Activated T-cell treated with anti-CD3 and anti-CD28 coated beads for 48 hours (primary cell): Measurements from ENCODE around the gene MSL3B.

Experiments used
- DNase-seq: peaks from one replicate; pipeline ENCODE4 v3.0.0-alpha.2; 2020; ENCODE audit warnings: low read depth

MSL3B gene

DNA sequence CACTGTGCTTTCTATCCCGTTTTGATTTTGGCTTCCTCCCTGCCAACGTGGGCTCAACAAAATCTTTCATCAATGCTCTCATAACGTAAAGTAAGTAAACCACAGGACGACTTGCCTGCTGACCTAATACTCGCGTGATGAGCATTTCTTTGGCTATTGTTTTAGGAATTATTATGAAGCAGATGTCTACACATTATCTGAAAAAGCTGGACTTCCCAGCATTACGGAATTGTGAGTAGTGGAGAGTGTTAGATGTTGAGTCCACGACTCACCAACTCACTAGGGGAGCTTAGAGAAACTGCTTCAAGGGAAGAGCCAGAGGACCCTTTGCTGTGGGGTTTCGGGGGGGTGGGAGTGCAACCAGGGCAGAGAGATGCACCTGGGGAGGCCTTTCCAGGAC is 35.8 kb downstream of the MSL3B start:
- no peak for DNase-seq

GRCh38 chr2:233831861-233832260 is 36.3 kb downstream of the MSL3B start:
- DNase-seq = no peak

- DNase-seq = no peak
These were observed 37.0 kb downstream of the MSL3B start for GRCh38 chr2:233831011-233831721.

DNA sequence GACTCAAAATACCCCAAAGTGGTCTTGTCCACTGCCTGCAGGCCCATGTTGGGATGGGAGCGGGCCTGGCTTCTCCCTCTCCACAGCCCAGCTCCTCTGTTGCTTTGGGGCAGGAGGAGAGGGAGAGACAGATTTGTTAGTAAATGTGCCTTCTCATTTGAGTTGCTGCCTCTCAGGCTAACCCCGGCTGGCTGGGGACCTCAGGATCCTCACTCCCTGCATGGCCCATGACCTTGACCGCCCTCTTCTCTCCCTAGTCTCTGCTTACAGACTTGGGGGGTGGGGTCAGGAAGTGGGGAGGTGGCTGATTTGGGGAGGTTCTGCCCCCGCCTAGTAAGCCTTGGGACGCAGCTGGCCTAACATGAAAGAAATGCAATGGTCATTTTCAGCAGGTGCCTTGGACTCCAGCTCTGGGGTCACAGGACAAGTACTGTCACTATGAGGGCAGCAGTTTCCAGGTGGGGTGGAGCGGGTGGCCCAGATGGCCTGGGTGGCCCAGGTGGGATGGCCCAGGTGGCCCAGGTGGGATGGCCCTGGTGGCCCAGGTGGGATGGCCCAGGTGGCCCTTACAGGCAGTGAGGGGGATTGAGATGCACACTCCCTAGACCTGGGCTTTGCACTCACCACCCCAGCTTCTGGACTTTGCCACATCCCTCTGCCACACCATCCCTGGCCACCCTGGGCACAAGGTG is 37.9 kb downstream of the MSL3B start:
- DNase-seq = no peak

DNA sequence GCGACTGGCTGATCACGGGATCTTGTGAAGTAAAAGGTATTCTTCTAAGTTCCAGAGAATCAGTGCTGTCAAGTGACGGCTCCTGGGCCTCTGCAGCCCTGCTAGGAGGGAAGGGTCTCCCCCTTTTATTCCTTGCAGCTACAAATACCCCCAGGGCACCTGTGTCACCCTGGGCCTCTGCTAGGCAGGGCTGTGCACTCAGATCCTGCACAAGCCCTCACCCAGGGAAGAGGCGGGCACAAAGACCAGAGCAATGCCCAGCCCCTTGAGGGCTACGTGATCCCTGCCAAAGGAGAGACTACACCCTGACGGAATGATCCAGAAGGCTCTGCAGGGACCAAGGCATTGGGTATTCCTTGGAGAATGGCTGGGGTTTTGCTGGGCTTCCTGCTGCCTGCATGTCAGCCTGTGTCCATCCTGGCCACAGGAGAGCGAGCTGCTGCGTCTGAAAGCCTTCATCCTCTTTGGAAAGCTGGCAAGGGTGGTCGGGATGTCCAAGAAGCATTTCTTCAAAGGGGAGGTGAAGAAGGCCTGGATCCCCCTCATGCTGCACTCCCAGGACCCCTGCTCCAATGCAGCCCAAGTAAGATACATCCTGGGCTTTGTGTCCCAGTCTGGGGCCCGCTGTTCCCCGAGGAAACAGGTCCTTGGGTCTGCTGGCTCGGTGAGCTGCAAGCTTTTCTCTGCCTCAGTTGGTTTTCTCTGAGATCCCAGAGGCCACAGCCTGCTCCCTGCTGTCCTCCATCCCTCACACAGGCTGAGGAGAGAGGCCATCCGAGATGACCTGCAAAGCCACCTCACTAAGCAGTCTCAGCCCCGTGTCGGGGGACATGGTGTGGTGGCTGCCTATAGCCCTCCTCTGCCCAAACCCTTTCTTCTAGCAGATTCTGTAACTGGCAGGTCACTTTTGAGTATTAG is 38.7 kb downstream of the MSL3B start:
- no peak for DNase-seq

DNA sequence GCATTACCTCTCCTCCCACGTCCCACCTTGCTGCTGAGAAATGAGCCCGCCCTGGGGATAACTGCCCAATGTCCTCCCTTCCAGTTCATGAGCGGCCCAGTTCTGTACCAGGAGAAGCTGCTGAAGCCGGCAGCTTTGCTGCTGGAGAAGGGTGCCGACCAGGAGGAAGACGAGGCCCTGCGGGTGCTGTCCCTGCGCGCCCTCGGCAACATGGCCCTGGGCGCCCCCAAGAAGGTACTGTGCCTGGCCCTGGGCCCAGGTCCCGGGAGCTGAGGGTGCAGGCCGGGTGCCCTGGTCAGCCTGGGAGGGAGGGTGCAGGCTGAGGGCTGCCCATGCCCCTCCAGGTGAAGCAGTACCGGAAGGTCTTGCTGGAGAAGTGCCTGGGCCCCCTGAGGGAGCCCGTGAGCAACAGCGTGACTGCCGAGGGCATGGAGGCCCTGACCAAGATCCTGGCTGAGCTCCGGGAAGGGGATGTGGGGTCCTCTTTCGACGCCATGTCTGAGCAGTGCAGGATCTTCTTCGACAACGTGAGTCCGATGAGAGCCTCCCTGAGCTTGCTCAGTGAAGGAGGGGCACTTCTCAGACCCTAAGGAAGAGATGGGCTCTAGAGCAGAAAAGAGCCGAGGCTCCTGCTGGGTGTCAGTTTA is 39.5 kb downstream of the MSL3B start:
- no peak for DNase-seq

- no peak for DNase-seq
These were observed 43.8 kb downstream of the MSL3B start for GRCh38 chr2:233824373-233824772.

DNA sequence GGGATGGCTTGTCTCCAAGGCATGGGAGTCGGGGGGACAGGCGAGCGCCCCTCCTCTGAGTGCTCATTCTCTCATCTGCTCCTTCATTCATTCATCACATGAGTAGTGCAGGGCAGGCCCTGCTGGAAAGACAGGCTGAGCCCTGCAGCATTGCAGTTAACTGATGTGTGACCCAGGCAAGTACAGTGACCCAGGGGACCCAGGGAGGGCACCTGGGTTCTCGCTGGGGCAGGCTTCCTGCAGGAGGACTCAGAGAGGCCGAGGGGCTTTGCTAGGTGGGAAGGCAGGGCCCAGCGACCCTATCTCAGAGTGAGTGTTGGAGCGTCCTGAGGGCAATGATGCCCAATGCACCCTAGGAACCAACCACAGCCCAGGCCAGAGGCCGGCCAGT is 44.5 kb downstream of the MSL3B start:
- DNase-seq = no peak

DNA sequence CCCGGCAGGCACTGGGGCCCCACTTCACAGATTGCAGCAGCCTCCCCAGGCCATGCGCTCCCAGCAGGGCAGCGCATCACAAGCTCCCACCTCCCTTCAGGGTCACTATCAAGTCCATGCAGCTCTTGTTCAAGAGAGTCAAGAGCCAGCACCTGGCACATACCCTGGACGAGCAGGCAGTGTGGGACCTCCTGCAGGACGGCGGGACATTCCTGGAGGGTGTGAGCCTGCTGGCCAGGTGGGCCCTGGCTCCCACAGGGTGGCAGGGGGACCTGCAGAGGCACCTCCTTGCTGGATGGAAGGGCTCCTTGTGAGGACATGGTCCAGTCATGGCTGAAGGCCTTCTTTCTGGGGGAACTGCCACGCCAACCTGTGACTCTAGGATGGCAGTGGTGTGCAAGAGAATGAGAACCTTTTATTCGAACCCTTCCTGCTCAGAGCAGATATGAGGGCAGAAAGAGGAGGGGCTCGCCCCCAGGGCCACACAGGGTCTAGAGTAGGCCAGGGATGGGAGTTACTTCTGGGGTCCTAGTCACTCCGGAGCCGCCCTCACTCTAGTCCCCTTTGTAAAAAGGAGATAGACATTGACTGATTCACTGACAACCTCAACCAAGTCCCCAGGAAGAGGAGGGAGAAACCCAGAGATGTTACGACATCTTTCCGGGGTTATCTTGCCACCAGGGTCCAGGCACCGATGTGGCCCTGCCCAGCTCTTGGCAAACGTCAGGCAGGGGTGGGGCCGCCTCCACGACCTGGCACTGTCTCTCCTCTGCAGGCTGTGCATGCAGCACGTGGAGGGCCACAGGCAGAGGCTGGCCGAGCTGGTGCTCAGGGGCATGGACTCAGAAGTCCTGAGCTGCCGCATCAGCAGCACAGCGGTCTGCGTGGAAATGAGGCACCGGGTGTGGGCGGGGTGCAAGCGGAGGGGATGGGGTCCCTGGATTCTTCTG is 45.1 kb downstream of the MSL3B start:
- DNase-seq = no peak

DNA sequence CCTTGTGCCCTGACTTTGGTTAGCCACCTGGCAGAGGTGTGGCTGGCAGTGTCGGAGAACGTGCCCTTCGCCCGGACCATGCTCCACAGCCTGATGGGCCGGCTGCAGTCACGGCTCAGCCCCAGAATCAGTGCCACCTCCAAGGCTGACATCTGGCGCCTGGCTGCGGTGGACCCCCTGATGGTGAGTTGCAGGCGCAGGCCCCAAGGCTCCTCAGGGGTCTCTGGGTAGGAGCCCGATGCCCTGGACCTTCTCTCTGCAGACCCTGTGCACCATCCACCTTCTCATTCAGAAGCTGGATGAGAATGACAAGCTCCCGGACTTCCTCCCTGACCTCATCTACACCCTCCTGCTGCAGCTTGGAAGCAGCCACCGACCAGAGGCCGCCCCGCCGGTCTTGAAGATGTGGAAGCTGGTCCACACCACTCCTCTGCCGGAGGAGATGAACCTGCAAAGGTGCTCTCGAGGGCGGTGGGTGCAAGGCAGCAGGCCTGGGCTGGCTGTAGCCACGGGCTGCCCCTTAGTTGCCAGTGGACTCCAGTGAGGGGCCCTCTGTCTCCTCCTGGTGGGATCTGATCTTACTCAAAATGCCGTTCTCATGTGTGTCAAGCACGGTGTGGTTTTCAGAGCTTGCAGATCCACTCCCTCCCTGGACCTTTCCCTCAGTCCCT is 46.0 kb downstream of the MSL3B start:
- no peak for DNase-seq

GRCh38 chr2:233821709-233822100 is 46.5 kb downstream of the MSL3B start:
- DNase-seq = no peak

DNA sequence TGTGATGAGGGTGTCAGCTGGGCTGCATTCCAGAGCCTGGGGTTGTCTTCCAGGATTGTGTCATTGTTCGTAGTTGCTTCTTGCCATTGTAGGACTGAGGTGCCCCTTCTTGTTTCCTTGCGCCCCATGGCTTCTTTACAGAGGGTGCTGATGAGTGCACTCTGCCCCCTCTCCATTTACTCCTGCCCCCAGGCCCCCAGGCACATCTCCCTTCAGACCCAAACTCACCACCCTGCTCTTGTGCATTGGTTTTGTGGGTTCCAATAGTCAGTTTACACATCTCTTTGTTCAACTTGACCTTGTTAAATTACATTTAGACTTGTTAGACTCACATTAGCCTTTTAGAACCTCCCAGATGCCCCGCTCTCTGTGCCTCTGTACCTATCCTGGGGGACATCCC is 47.0 kb downstream of the MSL3B start:
- DNase-seq = no peak

DNA sequence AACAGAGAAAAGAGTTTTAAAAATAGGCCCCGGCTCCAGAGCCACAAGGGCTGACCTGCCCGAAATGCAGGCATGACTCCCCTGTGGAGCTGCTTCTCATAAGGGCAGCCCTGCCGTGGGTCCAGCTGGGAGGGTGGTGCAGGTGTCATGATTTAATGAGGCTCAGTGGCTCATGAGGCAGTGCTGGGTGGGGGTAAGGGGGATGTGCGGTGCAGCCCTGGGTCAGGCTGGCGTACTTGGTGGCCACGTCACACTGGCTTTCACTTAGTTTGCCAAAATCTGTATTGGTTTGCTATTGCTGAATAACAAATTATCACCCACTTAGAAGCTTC is 47.4 kb downstream of the MSL3B start:
- no peak for DNase-seq

- no peak for DNase-seq
These were observed 48.1 kb downstream of the MSL3B start for GRCh38 chr2:233819884-233820773.

GRCh38 chr2:233818639-233819621 is 49.3 kb downstream of the MSL3B start:
- DNase-seq = no peak

- DNase-seq = no peak
These were observed 50.1 kb downstream of the MSL3B start for GRCh38 chr2:233817995-233818638.

GRCh38 chr2:233817361-233817911 is 50.8 kb downstream of the MSL3B start:
- DNase-seq = no peak

GRCh38 chr2:233816771-233817170 is 51.4 kb downstream of the MSL3B start:
- DNase-seq = no peak
